CD4-positive, alpha-beta T cell treated with Interleukin-6 for 4 hours (primary cell): ENCODE data around the gene HSD17B3.

ENCODE experiments used
- DNase-seq: peaks from one replicate; pipeline ENCODE4 v3.0.0-alpha.2; 2020; ENCODE audit warnings: mixed read lengths

HSD17B3 gene

DNA sequence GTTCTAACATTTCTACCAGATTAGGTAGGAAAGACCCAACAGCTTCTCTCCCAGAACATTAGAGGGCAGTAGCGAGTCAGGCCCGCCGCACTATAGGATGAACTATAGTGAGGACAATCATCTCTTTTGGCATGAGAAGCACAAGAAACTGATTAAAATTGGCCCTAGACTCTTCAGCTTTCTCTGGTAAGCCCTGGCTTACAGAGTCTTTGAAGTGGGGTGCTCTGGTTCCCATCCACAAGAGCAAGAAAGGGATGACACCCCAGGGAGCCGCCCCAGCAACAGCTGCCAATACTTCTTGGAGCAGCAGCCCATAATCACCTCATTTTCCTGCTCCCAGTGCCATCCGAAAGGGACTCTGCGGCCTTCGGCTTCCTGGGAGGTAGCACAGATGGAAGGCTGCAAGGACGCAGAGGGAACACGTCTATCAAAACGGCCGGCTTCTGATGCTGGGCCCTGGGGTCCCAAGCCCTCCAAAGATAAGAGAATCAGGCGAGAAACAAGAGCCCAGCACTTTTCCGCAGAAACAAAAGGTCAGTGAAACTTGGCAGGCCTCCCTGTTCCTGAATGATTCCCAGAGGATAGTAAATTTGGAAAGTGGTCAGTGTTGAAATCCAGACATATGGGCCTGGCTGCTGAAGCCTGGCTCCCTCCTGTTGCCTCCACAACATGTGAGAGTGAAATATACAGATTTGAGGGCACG is 69.3 kb downstream of the HSD17B3 start:
- peak; percentile 4 for DNase-seq

GRCh38 chr9:96232164-96232538 is 69.8 kb downstream of the HSD17B3 start:
- DNase-seq = no peak

GRCh38 chr9:96230002-96230401 is 72.0 kb downstream of the HSD17B3 start:
- no peak for DNase-seq

GRCh38 chr9:96222132-96222531 is 79.8 kb downstream of the HSD17B3 start:
- DNase-seq = no peak

- DNase-seq = no peak
These were observed 82.1 kb downstream of the HSD17B3 start for GRCh38 chr9:96219900-96220257.

DNA sequence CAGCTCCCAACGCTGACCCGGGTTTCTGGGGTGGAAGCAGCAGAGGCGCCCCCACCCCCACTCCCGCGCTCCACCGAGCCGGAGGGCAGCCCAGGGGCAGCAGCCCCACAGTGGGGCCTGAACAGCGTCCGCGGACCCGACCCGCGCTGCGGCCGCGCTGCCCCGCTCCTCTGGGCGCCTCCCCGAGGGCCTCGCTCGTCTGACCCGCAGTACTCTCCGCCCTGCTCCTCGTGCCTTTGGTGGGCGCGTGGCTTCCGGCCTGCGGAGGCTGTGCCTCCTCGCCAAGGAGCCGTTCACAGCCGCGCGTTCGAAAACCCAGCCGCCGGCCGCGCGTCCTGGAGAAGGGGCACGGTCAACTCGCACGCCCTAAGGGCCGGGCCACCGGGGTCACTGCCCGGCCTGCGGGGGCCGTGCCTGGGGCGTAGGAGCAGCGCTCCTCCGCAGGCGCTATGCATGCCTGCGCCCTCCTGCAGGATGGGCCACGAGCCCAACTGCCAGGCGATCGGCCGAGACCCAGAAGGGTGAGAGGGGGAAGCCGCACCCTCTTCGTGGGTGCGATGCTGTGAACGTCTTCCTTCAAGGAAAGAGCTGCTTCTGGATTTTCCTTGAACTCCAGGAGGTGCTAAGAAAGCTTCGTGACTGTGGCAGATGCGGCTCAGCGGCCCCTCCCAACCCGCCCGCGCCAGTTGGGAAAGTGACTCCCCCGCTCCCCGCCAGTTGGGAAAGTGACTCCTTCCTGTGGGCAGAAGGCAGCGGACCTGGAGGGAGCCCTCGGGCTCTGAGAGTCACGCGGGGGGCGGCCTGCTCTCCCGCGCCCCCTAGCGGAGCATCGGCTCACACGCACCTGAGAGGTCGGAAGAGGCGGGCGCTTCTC is 82.7 kb downstream of the HSD17B3 start:
- peak; percentile 48 for DNase-seq

DNA sequence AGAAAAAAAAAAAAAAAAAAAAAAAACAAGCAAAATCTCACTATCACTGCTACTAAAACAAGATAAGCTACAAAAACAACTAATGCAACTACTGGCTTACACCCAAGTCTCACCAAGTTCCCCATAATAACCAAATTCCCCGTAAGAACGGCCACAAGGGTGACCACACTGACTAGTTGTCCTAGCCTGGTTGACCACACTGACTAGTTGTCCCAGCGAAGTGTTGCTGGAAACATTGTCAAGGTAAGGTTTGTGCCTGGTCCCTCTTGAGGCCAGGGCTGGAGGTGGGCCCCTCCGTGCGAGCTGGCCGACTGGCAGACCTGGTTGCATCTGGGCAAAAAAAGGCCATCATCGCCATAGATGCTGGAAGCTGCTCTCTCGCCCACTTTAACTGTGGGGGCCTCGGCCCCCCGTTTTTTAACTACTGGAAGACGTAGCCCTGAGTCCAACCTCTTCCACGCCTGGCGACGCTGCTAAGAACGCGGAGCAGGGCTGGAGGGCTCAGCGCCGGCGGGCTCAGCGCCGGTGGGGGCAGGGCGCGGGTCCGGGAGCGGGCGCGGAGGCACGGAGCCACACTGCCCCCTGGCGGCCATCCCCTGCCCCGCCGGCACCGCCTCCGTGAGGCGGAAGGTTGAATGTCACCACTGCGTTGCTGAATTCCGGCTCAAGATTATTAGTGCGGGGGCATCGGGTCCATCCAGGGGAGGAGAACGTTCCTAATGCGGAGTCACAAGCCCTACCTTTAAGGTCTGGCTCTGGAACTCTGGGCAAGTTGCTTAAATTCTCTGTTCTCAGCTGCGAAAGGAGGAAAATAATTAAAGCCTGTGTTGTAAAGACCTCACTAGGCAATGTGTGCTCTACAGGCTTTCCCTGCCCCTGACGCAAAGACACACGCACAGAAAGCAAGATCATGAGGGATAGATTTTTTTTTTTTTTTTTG is 84.0 kb downstream of the HSD17B3 start:
- DNase-seq = peak; percentile 71

DNA sequence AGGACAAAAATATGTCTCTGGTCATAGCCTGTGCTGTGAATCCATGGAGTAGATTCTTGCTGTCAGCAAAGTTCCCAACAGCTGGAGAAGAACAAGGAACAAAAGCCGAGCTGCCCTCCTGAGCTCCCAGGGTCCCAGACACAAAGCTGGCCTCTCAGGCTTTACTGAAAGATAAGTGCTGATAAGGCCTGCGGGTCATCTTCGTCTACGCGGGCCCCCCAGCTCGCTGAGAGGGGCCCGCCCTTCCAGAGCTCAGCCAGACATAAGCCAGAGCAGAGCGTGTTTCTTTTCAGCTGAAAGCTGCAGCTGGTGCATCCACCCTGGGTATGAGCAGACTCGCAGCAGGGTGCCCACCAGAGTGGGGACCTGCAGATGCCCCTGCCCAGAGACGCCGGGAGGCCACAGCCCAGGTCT is 84.7 kb downstream of the HSD17B3 start:
- DNase-seq = no peak

GRCh38 chr9:96216583-96216982 is 85.4 kb downstream of the HSD17B3 start:
- DNase-seq = no peak

- DNase-seq = no peak
These were observed 86.1 kb downstream of the HSD17B3 start for GRCh38 chr9:96215841-96216240.

- no peak for DNase-seq
These were observed 87.3 kb downstream of the HSD17B3 start for GRCh38 chr9:96214635-96215034.

DNA sequence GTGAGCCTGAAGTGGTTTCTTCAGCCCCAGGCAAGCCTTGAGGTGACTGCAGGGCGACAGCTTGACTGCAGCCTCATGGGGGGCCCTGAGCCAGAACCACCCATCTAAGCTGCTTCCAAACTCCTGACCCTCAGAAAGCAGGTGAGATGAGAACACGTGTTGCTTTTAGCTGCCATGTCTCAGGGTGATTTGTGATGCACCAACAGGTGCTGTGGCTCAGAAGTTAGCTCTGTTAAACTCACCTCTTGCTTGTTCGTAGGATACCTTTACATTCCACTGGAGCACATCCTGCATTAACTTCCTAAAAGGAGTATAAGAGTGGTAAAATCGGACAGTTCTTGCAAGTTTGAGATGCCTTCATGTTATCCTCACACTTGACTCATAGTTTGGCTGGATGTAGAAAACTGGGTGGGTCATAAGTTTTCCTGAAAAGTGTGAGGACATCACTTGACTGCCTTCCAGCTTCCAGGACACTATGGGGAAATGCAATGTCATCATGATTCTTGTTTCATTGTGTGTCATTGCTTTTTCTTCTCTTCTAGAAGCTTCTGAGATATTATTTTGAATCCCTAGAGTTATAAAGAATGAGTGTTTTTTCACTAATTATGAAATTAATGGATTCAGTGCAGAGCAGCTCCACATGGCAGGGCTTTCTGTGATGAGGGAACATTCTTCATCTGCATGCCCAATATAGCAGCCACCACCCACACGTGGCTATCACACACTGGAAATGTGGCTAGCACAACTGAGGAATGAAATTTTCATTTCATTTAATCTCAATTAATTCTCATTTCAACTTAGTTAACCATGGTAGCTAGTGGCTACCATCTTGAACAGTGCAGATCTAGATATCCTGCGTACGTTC is 92.3 kb downstream of the HSD17B3 start:
- no peak for DNase-seq

DNA sequence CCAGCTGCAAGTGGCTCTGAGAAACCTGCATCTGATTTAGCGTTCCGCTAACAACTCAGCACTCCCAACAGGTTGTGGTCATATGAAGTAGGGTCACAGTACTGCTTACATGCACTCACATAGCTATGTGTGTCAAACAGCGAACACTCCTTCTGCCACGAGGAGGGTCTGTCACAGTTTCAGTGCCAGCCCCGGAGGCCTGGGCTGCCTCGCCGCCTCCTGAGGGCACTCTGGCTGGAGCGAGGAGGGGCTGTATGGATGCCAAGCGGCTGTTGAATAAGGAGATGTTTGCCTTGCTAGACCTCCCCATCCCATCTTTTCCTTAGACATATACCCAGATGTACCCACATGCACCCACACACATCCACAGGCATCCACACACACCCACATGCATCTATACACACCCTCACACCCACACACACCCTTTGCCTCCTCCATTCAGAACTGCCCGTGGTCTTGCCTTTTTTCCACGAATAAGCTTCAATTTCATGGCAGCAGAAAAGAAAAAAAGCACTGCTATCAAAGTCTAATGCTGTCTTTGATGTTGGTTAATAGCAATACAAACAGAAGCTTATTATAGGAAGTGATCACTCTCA is 95.7 kb downstream of the HSD17B3 start:
- no peak for DNase-seq

GRCh38 chr9:96204853-96205252 is 97.1 kb downstream of the HSD17B3 start:
- no peak for DNase-seq

- DNase-seq = no peak
These were observed 98.0 kb downstream of the HSD17B3 start for GRCh38 chr9:96203867-96204501.

GRCh38 chr9:96202971-96203780 is 98.8 kb downstream of the HSD17B3 start:
- no peak for DNase-seq

- DNase-seq = no peak
These were observed 100.8 kb downstream of the HSD17B3 start for GRCh38 chr9:96201140-96201539.

- no peak for DNase-seq
These were observed 103.0 kb downstream of the HSD17B3 start for GRCh38 chr9:96199006-96199405.

GRCh38 chr9:96195541-96195940 is 106.4 kb downstream of the HSD17B3 start:
- no peak for DNase-seq

GRCh38 chr9:96193236-96193755 is 108.7 kb downstream of the HSD17B3 start:
- DNase-seq = no peak
